AG09319 (cell line): ENCODE measurements around the gene TK1.

Experiments used
- DNase-seq: peaks from one replicate; pipeline ENCODE4 v3.0.0-alpha.2; 2010; ENCODE audit warnings: low read depth; ENCODE audit errors: extremely low read depth
- CTCF ChIP-seq: IDR thresholded peaks from 2 replicates; pipeline ENCODE4 v1.5.1; 2011; ENCODE audit warnings: low read depth, mild to moderate bottlenecking, inconsistent platforms, low read length, moderate library complexity

TK1 gene

GRCh38 chr17:78183916-78184315, 2.9 kb downstream of the TK1 start:
- DNase-seq, result no peak
- no peak for TF ChIP-seq CTCF

- no peak for TF ChIP-seq CTCF
- DNase-seq, result no peak
Measured at GRCh38 chr17:78182504-78182903, 4.3 kb downstream of the TK1 start.

- DNase-seq, result no peak
- no peak for TF ChIP-seq CTCF
Measured at GRCh38 chr17:78180508-78180907, 6.3 kb downstream of the TK1 start.

GRCh38 chr17:78180083-78180482, 6.8 kb downstream of the TK1 start:
- no peak for DNase-seq
- TF ChIP-seq CTCF, result no peak

- TF ChIP-seq CTCF, result no peak
- DNase-seq, result no peak
Measured at GRCh38 chr17:78179372-78179771, 7.5 kb downstream of the TK1 start.

- DNase-seq, result no peak
- TF ChIP-seq CTCF, result peak; percentile 86
Measured at GRCh38 chr17:78176548-78177025, 10.3 kb downstream of the TK1 start.

GRCh38 chr17:78175643-78175981, 11.2 kb downstream of the TK1 start:
- DNase-seq, result no peak
- no peak for TF ChIP-seq CTCF
